ENCODE results near the gene SMIM44. TPM values are rescaled to one million over a fixed set of nuclear protein-coding genes. Genes with fewer than 3 reads are reported as not detected.

SMIM44 gene
- polyA plus RNA-seq, 4 donors, result 0.32 to 0.43 (median 0.33) TPM; not detected in 1

DNA sequence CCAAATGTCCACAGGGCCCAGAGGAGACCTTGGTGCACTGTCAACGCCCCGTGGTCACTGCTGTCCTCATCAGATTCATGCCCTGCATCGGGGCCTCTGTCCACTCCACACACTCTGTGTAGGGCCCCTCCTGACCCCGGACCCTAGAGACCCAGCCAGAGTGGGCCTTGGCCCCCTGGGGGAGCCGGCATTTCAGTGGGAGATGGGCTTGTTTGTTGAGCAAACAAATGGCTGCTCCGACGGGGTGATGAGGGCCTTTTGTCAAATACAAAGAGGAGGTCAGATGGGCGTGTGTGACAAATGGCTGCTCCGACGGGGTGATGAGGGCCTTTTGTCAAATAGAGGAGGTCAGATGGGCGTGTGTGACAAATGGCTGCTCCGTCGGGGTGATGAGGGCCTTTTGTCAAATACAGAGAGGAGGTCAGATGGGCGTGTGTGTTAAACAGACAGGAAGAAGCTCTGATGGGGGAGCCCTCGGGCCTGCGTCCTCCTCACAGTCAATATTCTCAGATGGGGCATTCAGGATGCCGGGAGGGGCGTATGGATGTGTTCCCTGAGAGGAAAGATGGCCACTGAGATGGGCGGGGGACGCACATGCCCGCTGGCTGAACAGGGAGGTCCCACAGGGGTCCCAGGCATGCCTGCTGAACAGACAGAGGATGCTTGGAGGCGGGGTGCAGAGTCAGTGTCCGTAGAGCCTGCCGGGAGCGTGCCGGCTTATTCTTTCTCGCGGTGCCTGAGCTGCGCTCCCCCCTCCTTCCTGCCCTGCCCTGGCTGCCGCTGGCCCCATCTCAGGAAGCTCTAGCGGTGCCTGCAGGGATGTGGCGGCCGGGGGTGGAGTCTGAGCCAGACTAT, 39.2 kb downstream of the SMIM44 start:
- no peak for DNase-seq (ENCODE audit: low read depth in 4 of 4, low spot score in 3 of 4)

DNA sequence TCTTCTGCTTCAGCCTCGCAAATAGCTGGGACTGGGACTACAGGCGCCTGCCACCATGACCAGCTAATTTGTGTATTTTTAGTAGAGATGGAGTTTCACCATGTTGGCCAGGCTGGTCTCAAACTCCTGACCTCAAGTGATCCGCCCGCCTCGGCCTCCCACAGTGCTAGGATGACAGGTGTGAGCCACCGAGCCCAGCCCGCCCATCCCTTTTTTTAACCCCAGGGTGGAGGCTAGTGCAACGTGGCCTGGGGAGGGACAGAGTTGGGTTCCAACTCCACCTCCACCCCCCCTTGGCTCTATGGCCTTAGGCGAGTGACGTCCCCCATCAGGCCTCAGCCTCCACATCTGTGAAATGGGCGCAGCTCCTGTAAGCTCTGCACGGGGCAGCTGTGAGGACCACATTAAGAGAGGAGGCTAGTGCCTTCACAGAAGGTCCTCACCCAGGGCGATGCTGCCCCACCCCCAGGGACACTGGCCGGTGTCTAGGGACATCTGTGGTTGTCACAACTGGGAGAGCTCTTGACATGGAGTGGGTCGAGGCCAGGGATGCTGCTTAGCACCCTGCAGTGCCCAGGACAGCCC, 40.7 kb downstream of the SMIM44 start:
- no peak for DNase-seq (ENCODE audit: low read depth in 4 of 4, low spot score in 3 of 4)

DNA sequence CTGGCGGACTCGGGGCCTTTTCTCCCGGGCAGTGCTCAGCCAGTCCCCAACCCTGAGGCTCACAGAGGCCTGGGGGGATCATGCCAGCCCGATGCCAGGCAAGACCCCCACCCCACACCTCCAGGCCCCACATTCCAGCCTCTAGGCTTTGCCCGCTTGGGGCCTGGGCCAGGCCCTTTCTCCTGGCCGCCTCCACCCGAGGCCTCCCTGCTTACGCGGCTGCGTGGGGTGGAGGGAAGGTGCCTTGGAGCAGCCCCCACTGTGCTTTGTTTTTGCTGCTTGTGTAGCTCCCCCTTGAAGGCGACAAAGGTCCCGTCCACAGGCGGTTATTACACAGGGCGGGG, 41.3 kb downstream of the SMIM44 start:
- no peak for DNase-seq (ENCODE audit: low read depth in 4 of 4, low spot score in 3 of 4)

GRCh38 chr19:3441089-3441985, 41.9 kb downstream of the SMIM44 start:
- no peak for DNase-seq (ENCODE audit: low read depth in 4 of 4, low spot score in 3 of 4)

GRCh38 chr19:3440082-3440481, 43.2 kb downstream of the SMIM44 start:
- DNase-seq (ENCODE audit: low read depth in 4 of 4, low spot score in 3 of 4), result no peak

DNA sequence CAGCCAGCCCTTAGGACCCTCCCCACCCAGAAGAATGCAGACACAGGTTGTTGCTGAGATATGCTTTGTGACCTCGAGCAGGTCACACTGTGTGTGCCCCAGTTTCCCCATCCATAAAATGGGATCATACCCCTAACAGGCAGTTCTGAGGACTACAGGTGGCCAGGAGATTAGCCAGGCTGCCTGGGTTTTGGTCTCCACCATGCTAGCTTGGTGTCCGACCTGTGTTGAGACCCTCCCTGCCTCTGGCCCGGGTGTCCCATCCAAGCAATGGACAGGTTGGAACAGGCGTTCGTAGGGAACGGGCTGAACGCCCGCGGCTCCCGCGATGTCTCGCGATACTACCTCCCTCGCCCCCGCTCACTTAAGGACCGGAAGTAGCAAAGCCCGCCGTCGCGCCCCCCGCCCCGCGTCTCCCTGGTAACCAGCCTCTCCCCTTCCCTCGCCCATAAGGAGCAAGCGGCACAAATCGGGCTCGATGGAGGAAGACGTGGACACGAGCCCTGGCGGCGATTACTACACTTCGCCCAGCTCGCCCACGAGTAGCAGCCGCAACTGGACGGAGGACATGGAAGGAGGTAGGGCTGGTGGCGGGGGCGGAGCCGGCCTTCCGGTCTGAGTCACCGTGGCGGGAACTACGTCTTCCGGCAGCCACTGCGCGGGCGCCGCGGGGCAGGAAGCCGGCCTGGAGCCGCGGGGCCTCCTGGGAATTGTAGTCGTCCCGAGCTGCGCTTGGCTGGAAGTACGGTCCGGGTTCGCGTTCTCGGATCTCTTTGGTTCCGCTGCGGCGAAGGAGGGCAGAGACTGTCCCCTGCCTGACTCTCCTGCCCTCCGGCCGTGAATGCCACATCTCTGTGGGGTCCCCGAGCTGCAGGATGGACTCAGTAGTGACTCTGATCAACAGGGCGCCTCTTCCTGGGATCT, 48.3 kb downstream of the SMIM44 start:
- peak; percentile 90 to 96 (median 90) for DNase-seq (ENCODE audit: low read depth in 4 of 4, low spot score in 3 of 4)

DNA sequence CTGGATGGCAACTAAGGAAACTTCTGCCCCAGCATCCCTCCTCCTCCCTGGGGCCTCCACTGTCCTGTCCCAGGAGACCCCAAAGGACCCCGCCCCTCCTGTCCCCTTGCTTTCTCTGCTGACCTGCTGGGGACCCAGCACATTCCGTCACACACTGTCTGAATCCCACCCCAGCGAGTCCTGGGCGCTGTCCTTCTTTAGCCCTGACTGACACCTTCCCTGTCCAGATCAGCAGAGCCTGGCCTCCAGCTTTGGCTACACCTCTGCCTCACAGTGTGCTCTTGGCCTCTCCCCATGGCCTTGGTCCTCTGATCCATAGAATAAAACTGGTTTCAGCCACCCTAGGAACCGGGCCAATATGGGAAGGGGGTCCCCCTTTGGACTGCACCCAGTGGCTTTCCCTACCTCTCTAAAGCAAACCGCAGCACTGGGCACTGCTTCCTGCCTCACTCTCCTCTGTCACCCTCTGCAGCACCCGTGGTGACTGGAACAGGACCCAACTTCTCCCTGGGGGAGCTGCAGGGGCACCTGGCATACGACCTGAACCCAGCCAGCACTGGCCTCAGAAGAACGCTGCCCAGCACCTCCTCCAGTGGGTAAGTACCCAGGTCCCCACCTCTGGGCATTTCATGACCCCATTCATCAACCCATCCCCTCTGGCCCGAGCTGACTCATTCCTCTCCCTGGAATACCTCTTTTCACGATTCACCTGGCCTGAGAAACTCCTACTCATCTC, 49.3 kb downstream of the SMIM44 start:
- no peak for DNase-seq (ENCODE audit: low read depth in 4 of 4, low spot score in 3 of 4)

DNA sequence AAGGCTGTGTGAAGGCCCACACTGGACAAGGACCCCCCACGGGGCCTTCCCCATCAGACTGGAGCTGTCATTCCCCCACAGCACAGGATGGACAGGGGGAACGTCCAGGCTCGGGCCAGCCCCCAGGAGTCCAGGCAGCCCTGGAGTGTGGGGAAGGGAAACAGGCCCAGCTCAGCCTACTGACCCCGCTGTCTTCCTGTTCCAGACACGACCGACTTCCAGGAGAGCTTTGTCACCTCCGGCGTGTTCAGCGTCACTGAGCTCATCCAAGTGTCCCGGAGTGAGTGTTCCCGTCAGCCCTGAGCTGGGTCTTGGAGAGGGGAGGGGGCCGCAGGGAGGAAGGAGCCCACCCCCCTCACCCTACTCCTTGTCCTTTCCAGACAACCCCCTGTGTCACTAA, 49.9 kb downstream of the SMIM44 start:
- no peak for DNase-seq (ENCODE audit: low read depth in 4 of 4, low spot score in 3 of 4)

Other genes with a start within 250 kb of the SMIM44 start
- gene NFIC, start 116.9 kb downstream of the SMIM44 start, polyA plus RNA-seq (ENCODE audit: insufficient read length in 4 of 4), result 10 to 100 TPM; 20.9 to 25.5 (median 25.1) TPM
- gene SMIM24, start 2.9 kb downstream of the SMIM44 start, polyA plus RNA-seq (ENCODE audit: insufficient read length in 4 of 4), result 100 to 1,000 TPM; 466 to 589 (median 547) TPM
- gene DOHH, start 17.2 kb upstream of the SMIM44 start, polyA plus RNA-seq (ENCODE audit: insufficient read length in 4 of 4), result 10 to 100 TPM in 1 of 4 donors, 1 to 10 TPM in 3; 5.4 to 12.6 (median 6.5) TPM
- 10 to 100 TPM; 51.4 to 58.8 (median 52.0) TPM for gene FZR1, start 22.9 kb upstream of the SMIM44 start, polyA plus RNA-seq (ENCODE audit: insufficient read length in 4 of 4)
- gene TEKTIP1, start 55.7 kb upstream of the SMIM44 start, polyA plus RNA-seq (ENCODE audit: insufficient read length in 4 of 4), result 1 to 10 TPM; 3.4 to 7.1 (median 4.8) TPM
- 10 to 100 TPM; 46.5 to 66.2 (median 56.5) TPM for gene MFSD12, start 74.1 kb upstream of the SMIM44 start, polyA plus RNA-seq (ENCODE audit: insufficient read length in 4 of 4)
- gene HMG20B, start 89.5 kb upstream of the SMIM44 start, polyA plus RNA-seq (ENCODE audit: insufficient read length in 4 of 4), result 10 to 100 TPM; 72.9 to 95.8 (median 74.2) TPM
- gene GIPC3, start 102.0 kb upstream of the SMIM44 start, polyA plus RNA-seq (ENCODE audit: insufficient read length in 4 of 4), result 1 to 10 TPM; 2.6 to 4.2 (median 3.1) TPM
- 1 to 10 TPM; 2.7 to 4.1 (median 3.1) TPM for gene TBXA2R, start 123.4 kb upstream of the SMIM44 start, polyA plus RNA-seq (ENCODE audit: insufficient read length in 4 of 4)
- gene CACTIN, start 143.3 kb upstream of the SMIM44 start, polyA plus RNA-seq (ENCODE audit: insufficient read length in 4 of 4), result 10 to 100 TPM; 19.7 to 30.8 (median 21.0) TPM
- 10 to 100 TPM; 19.3 to 30.8 (median 23.3) TPM for gene PIP5K1C, start 217.0 kb upstream of the SMIM44 start, polyA plus RNA-seq (ENCODE audit: insufficient read length in 4 of 4)
- gene TJP3, start 224.9 kb upstream of the SMIM44 start, polyA plus RNA-seq (ENCODE audit: insufficient read length in 4 of 4), result 10 to 100 TPM in 2 of 4 donors, 1 to 10 TPM in 2; 7.7 to 11.3 (median 9.6) TPM